ENCODE measurements around the gene ARHGAP32. TPM values are rescaled to one million over a fixed set of nuclear protein-coding genes. Genes with fewer than 3 reads are reported as not detected.
"Not testable (repeated sequence)": the region's sequence is repeated elsewhere in the genome, so short reads cannot be mapped to it uniquely, and the experiment has no call there.

The ARHGAP32 gene
- total and polyA plus RNA-seq, 5 donors from 2014 or later, result 0.76 to 4.6 (median 1.1) TPM

GRCh38 chr11:128924510-128925249, 267.4 kb downstream of the ARHGAP32 start:
- peaks cover 0 to 1% (median 0%) of the 10 kb centered on the region in 7 donors for H3K9me3 Mint-ChIP-seq
- no peak for ATAC-seq (ENCODE audit: low read depth in 2 of 2)

GRCh38 chr11:128924104-128924503, 268.0 kb downstream of the ARHGAP32 start:
- peaks cover 11% of the 10 kb centered on the region for H3K27me3 Mint-ChIP-seq
- ATAC-seq (ENCODE audit: low read depth in 2 of 2) (no peak), DNase-seq (no peak)
- no peak overlapping the region for H3K27ac Mint-ChIP-seq
- H3K4me1 Mint-ChIP-seq, result peaks cover 0 to 9% (median 3%) of the 10 kb centered on the region in 4 donors
- peaks cover 0 to 1% (median 0%) of the 10 kb centered on the region in 7 donors for H3K9me3 Mint-ChIP-seq
- no peaks in the 10 kb centered on the region for H3K36me3 Mint-ChIP-seq
- no peak overlapping the region for H3K27ac ChIP-seq (ENCODE audit: insufficient read depth, low read length, poor library complexity, severe bottlenecking)
- no peaks in the 10 kb centered on the region for H3K9me3 ChIP-seq (ENCODE audit: control insufficient read depth in 2 of 2, low read length in 2 of 2)
- H3K4me1 ChIP-seq (ENCODE audit: control insufficient read depth, insufficient read depth, low read length, poor library complexity, severe bottlenecking), result no peaks in the 10 kb centered on the region
- H3K27me3 ChIP-seq (ENCODE audit: control insufficient read depth, insufficient read depth, low read length), result no peaks in the 10 kb centered on the region
- no peaks in the 10 kb centered on the region for H3K36me3 ChIP-seq (ENCODE audit: control insufficient read depth, insufficient read depth, low read length)
- no peak overlapping the region for H3K4me3 ChIP-seq (ENCODE audit: low read depth, low read length)
- H3K4me3 Mint-ChIP-seq, result no peak overlapping the region

More at GRCh38 chr11:128924510-128925249, 267.4 kb downstream of the ARHGAP32 start:
- no peaks in the 10 kb centered on the region for H3K9me3 ChIP-seq (ENCODE audit: control insufficient read depth in 2 of 2, low read length in 2 of 2)
- H3K4me3 ChIP-seq (ENCODE audit: low read depth, low read length), result no peak overlapping the region
- no peak overlapping the region for H3K27ac ChIP-seq (ENCODE audit: insufficient read depth, low read length, poor library complexity, severe bottlenecking)
- H3K36me3 Mint-ChIP-seq, result no peaks in the 10 kb centered on the region
- no peaks in the 10 kb centered on the region for H3K4me1 ChIP-seq (ENCODE audit: control insufficient read depth, insufficient read depth, low read length, poor library complexity, severe bottlenecking)
- no peaks in the 10 kb centered on the region for H3K27me3 ChIP-seq (ENCODE audit: control insufficient read depth, insufficient read depth, low read length)
- peaks cover 11% of the 10 kb centered on the region for H3K27me3 Mint-ChIP-seq
- no peaks in the 10 kb centered on the region for H3K36me3 ChIP-seq (ENCODE audit: control insufficient read depth, insufficient read depth, low read length)
- DNase-seq, result no peak
- H3K27ac Mint-ChIP-seq, result no peak overlapping the region
- H3K4me1 Mint-ChIP-seq, result peaks cover 0 to 14% (median 4%) of the 10 kb centered on the region in 4 donors
- H3K4me3 Mint-ChIP-seq, result no peak overlapping the region

- Mint-ChIP-seq H3K9me3 (peaks cover 0 to 1% (median 0%) of the 10 kb centered on the region in 7 donors), H3K36me3 (no peaks in the 10 kb centered on the region), H3K27ac (no peak overlapping the region), H3K4me3 (no peak overlapping the region), H3K27me3 (peaks cover 13% of the 10 kb centered on the region), H3K4me1 (peaks cover 0 to 4% (median 2%) of the 10 kb centered on the region in 4 donors)
- Histone ChIP-seq H3K27ac (ENCODE audit: insufficient read depth, low read length, poor library complexity, severe bottlenecking) (no peak overlapping the region), H3K4me3 (ENCODE audit: low read depth, low read length) (no peak overlapping the region), H3K27me3 (ENCODE audit: control insufficient read depth, insufficient read depth, low read length) (no peaks in the 10 kb centered on the region), H3K36me3 (ENCODE audit: control insufficient read depth, insufficient read depth, low read length) (no peaks in the 10 kb centered on the region), H3K9me3 (ENCODE audit: control insufficient read depth in 2 of 2, low read length in 2 of 2) (no peaks in the 10 kb centered on the region), H3K4me1 (ENCODE audit: control insufficient read depth, insufficient read depth, low read length, poor library complexity, severe bottlenecking) (no peaks in the 10 kb centered on the region)
- no peak for DNase-seq
- ATAC-seq (ENCODE audit: low read depth in 2 of 2), result no peak
Measured at GRCh38 chr11:128921793-128922192, 270.3 kb downstream of the ARHGAP32 start.

GRCh38 chr11:128920666-128921065, 271.5 kb downstream of the ARHGAP32 start:
- peaks cover 11% of the 10 kb centered on the region for H3K27me3 Mint-ChIP-seq
- no peak overlapping the region for H3K27ac Mint-ChIP-seq
- H3K36me3 Mint-ChIP-seq, result no peaks in the 10 kb centered on the region
- Histone ChIP-seq H3K4me3 (ENCODE audit: low read depth, low read length) (no peak overlapping the region), H3K27me3 (ENCODE audit: control insufficient read depth, insufficient read depth, low read length) (no peaks in the 10 kb centered on the region), H3K4me1 (ENCODE audit: control insufficient read depth, insufficient read depth, low read length, poor library complexity, severe bottlenecking) (no peaks in the 10 kb centered on the region), H3K27ac (ENCODE audit: insufficient read depth, low read length, poor library complexity, severe bottlenecking) (no peak overlapping the region), H3K36me3 (ENCODE audit: control insufficient read depth, insufficient read depth, low read length) (no peaks in the 10 kb centered on the region), H3K9me3 (ENCODE audit: control insufficient read depth in 2 of 2, low read length in 2 of 2) (no peaks in the 10 kb centered on the region)
- H3K4me3 Mint-ChIP-seq, result no peak overlapping the region
- peaks cover 0 to 1% (median 0%) of the 10 kb centered on the region in 7 donors for H3K9me3 Mint-ChIP-seq
- H3K4me1 Mint-ChIP-seq, result peaks cover 0 to 4% (median 2%) of the 10 kb centered on the region in 4 donors
- DNase-seq (no peak), ATAC-seq (ENCODE audit: low read depth in 2 of 2) (no peak)

GRCh38 chr11:128919635-128920034, 272.5 kb downstream of the ARHGAP32 start:
- not testable (repeated sequence) for H3K36me3 ChIP-seq (ENCODE audit: control insufficient read depth, insufficient read depth, low read length); H3K4me1 ChIP-seq (ENCODE audit: control insufficient read depth, insufficient read depth, low read length, poor library complexity, severe bottlenecking); H3K4me3 Mint-ChIP-seq; H3K4me3 ChIP-seq (ENCODE audit: low read depth, low read length); DNase-seq; H3K9me3 Mint-ChIP-seq; H3K36me3 Mint-ChIP-seq; H3K27ac ChIP-seq (ENCODE audit: insufficient read depth, low read length, poor library complexity, severe bottlenecking); H3K27me3 ChIP-seq (ENCODE audit: control insufficient read depth, insufficient read depth, low read length); H3K27ac Mint-ChIP-seq; H3K4me1 Mint-ChIP-seq; ATAC-seq (ENCODE audit: low read depth in 2 of 2); H3K9me3 ChIP-seq (ENCODE audit: control insufficient read depth in 2 of 2, low read length in 2 of 2)
- peaks cover 11% of the 10 kb centered on the region for H3K27me3 Mint-ChIP-seq

- Histone ChIP-seq H3K4me3 (ENCODE audit: low read depth, low read length) (no peak overlapping the region), H3K4me1 (ENCODE audit: control insufficient read depth, insufficient read depth, low read length, poor library complexity, severe bottlenecking) (no peaks in the 10 kb centered on the region), H3K9me3 (ENCODE audit: control insufficient read depth in 2 of 2, low read length in 2 of 2) (no peaks in the 10 kb centered on the region), H3K27me3 (ENCODE audit: control insufficient read depth, insufficient read depth, low read length) (no peaks in the 10 kb centered on the region), H3K27ac (ENCODE audit: insufficient read depth, low read length, poor library complexity, severe bottlenecking) (no peak overlapping the region), H3K36me3 (ENCODE audit: control insufficient read depth, insufficient read depth, low read length) (no peaks in the 10 kb centered on the region)
- H3K36me3 Mint-ChIP-seq, result no peaks in the 10 kb centered on the region
- DNase-seq (no peak), ATAC-seq (ENCODE audit: low read depth in 2 of 2) (no peak)
- H3K4me1 Mint-ChIP-seq, result peaks cover 0 to 4% (median 2%) of the 10 kb centered on the region in 4 donors
- no peak overlapping the region for H3K27ac Mint-ChIP-seq
- H3K9me3 Mint-ChIP-seq, result peaks cover 0 to 1% (median 0%) of the 10 kb centered on the region in 7 donors
- H3K27me3 Mint-ChIP-seq, result peaks cover 11% of the 10 kb centered on the region
- no peak overlapping the region for H3K4me3 Mint-ChIP-seq
Measured at GRCh38 chr11:128919216-128919615, 272.9 kb downstream of the ARHGAP32 start.

GRCh38 chr11:128917144-128917724, 274.9 kb downstream of the ARHGAP32 start:
- DNase-seq, result no peak
- peaks cover 15% of the 10 kb centered on the region for H3K27me3 Mint-ChIP-seq

More at GRCh38 chr11:128917144-128917724, 274.9 kb downstream of the ARHGAP32 start:
- Mint-ChIP-seq H3K4me3 (no peak overlapping the region), H3K4me1 (peaks cover 0 to 4% (median 2%) of the 10 kb centered on the region in 4 donors), H3K27ac (no peak overlapping the region), H3K36me3 (no peaks in the 10 kb centered on the region), H3K9me3 (no peaks in the 10 kb centered on the region)
- no peaks in the 10 kb centered on the region for H3K36me3 ChIP-seq (ENCODE audit: control insufficient read depth, insufficient read depth, low read length)
- no peaks in the 10 kb centered on the region for H3K4me1 ChIP-seq (ENCODE audit: control insufficient read depth, insufficient read depth, low read length, poor library complexity, severe bottlenecking)
- no peak overlapping the region for H3K27ac ChIP-seq (ENCODE audit: insufficient read depth, low read length, poor library complexity, severe bottlenecking)
- H3K27me3 ChIP-seq (ENCODE audit: control insufficient read depth, insufficient read depth, low read length), result no peaks in the 10 kb centered on the region
- H3K4me3 ChIP-seq (ENCODE audit: low read depth, low read length), result no peak overlapping the region
- H3K9me3 ChIP-seq (ENCODE audit: control insufficient read depth in 2 of 2, low read length in 2 of 2), result no peaks in the 10 kb centered on the region
- no peak for ATAC-seq (ENCODE audit: low read depth in 2 of 2)

Measured in CD4-positive, CD25-positive, alpha-beta regulatory T cell (primary cell).